ENCODE data around the gene EDC4. TPM values are rescaled to one million over a fixed set of nuclear protein-coding genes. Genes with fewer than 3 reads are reported as not detected.
"Not testable (repeated sequence)": the region's sequence is repeated elsewhere in the genome, so short reads cannot be mapped to it uniquely, and the experiment has no call there.

Gene EDC4
- total RNA-seq, 1 donor from 2014 or later: 81.1 TPM

- H3K27me3 Mint-ChIP-seq: no peaks in the 10 kb centered on the region
- H3K27ac Mint-ChIP-seq: peak overlapping the region; percentile 80
- H3K4me1 Mint-ChIP-seq (ENCODE audit: unreplicated experiment): peaks cover 9% of the 10 kb centered on the region
- no peak for DNase-seq (ENCODE audit: extremely low spot score, unreplicated experiment)
- no peaks in the 10 kb centered on the region for H3K9me3 Mint-ChIP-seq
- TF ChIP-seq, protein P1, sequence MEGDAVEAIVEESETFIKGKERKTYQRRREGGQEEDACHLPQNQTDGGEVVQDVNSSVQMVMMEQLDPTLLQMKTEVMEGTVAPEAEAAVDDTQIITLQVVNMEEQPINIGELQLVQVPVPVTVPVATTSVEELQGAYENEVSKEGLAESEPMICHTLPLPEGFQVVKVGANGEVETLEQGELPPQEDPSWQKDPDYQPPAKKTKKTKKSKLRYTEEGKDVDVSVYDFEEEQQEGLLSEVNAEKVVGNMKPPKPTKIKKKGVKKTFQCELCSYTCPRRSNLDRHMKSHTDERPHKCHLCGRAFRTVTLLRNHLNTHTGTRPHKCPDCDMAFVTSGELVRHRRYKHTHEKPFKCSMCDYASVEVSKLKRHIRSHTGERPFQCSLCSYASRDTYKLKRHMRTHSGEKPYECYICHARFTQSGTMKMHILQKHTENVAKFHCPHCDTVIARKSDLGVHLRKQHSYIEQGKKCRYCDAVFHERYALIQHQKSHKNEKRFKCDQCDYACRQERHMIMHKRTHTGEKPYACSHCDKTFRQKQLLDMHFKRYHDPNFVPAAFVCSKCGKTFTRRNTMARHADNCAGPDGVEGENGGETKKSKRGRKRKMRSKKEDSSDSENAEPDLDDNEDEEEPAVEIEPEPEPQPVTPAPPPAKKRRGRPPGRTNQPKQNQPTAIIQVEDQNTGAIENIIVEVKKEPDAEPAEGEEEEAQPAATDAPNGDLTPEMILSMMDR (conservative IDR thresholded peaks at IDR 0.05): no peak
- H3K4me3 Mint-ChIP-seq: peak overlapping the region; percentile 90
- no peaks in the 10 kb centered on the region for H3K36me3 Mint-ChIP-seq
These were observed 39.8 kb upstream of the EDC4 start for GRCh38 chr16:67833030-67833414.

- H3K27me3 Mint-ChIP-seq: no peaks in the 10 kb centered on the region
- TF ChIP-seq, protein P1 (conservative IDR thresholded peaks at IDR 0.05): no peak
These were observed 39.2 kb upstream of the EDC4 start for GRCh38 chr16:67833415-67834241.

DNA sequence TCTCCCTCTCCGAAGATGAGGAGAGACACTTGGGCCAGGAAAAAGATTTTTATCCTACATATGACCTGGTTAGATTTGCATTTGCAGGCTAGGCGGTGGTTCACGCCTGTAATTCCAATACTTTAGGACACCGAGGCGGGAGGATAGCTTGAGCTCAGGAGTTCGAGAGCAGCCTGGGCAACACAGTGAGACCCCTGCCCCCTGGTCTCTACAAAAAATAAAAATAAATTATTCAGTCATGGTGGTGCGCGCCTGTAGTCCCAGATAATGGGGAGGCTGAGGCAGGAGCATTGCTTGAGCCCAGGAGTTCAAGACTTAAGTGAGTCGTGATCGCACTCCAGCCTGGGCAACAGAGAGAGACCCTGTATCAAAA lies 38.6 kb upstream of the EDC4 start:
- Mint-ChIP-seq H3K27ac (peak overlapping the region; percentile 65), H3K27me3 (no peaks in the 10 kb centered on the region), H3K36me3 (no peaks in the 10 kb centered on the region), H3K9me3 (no peaks in the 10 kb centered on the region), H3K4me1 (ENCODE audit: unreplicated experiment) (peaks cover 9% of the 10 kb centered on the region), H3K4me3 (peak overlapping the region; percentile 90)
- TF ChIP-seq, protein P1 (conservative IDR thresholded peaks at IDR 0.05): no peak
- DNase-seq (ENCODE audit: extremely low spot score, unreplicated experiment): no peak

More at GRCh38 chr16:67833415-67834241, 39.2 kb upstream of the EDC4 start:
- H3K4me3 Mint-ChIP-seq: peak overlapping the region; percentile 90
- H3K36me3 Mint-ChIP-seq: no peaks in the 10 kb centered on the region
- peak overlapping the region; percentile 80 for H3K27ac Mint-ChIP-seq
- peaks cover 9% of the 10 kb centered on the region for H3K4me1 Mint-ChIP-seq (ENCODE audit: unreplicated experiment)
- no peaks in the 10 kb centered on the region for H3K9me3 Mint-ChIP-seq
- peak; percentile 94 for DNase-seq (ENCODE audit: extremely low spot score, unreplicated experiment)

- H3K9me3 Mint-ChIP-seq; H3K27me3 Mint-ChIP-seq; H3K36me3 Mint-ChIP-seq; H3K4me3 Mint-ChIP-seq; DNase-seq (ENCODE audit: extremely low spot score, unreplicated experiment); H3K27ac Mint-ChIP-seq: not testable (repeated sequence)
- H3K4me1 Mint-ChIP-seq (ENCODE audit: unreplicated experiment): peaks cover 15% of the 10 kb centered on the region
These were observed 35.7 kb upstream of the EDC4 start for GRCh38 chr16:67837190-67837589.

DNA sequence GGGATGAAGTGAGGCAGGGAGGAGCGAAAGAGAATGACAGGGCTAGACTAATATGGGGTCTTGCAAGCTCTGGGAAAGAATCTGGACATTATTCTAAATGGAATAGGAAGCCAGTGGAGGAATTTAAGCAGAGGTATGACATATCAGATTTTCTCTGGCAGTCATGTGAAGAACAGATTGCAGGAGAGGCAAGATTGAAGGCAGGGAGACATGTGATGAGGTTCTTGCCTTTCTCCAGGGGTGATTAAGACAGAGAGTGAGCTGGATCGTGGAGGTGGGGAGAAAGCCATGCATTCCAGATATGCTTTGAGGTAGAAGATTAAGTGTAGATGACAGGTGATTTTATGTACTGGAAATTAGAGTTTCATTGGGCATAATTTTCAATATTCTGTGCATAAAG lies 35.0 kb upstream of the EDC4 start:
- TF ChIP-seq, protein P1 (conservative IDR thresholded peaks at IDR 0.05): no peak
- no peaks in the 10 kb centered on the region for H3K9me3 Mint-ChIP-seq
- no peaks in the 10 kb centered on the region for H3K36me3 Mint-ChIP-seq
- DNase-seq (ENCODE audit: extremely low spot score, unreplicated experiment): no peak
- H3K27ac Mint-ChIP-seq: no peak overlapping the region
- peaks cover 9% of the 10 kb centered on the region for H3K4me1 Mint-ChIP-seq (ENCODE audit: unreplicated experiment)
- H3K4me3 Mint-ChIP-seq: peak overlapping the region; percentile 13
- no peaks in the 10 kb centered on the region for H3K27me3 Mint-ChIP-seq

DNA sequence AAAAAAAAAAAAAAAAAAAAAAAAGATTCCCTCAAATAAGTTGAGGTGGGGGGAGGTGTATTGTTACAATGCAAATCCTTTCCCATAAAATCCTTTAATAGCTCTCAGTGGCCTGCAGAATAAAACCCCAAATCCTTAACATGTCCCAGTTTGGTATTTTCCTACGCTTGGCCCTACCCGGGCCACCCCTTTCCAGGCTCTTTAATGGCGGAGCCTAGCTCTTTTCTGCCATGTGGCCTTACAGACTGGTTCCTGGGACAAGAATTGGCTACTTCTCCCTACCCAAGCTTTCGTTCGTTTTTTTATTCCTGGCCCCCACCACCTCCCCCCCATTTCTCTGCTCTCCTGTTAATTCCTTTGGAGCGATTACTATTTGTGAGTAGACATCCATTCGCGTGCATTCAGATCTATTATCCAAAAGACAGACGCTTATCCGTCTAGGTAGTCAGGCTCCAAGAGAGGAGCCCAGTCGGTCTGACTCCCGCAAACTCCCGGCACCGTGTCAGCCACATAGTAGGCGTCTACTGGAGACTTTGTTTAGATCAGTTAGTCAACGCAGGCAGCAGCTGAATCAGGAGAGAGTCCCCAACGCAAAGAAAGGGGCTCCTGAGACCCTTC lies 31.5 kb upstream of the EDC4 start:
- peak overlapping the region; percentile 96 for H3K4me3 Mint-ChIP-seq
- no peaks in the 10 kb centered on the region for H3K36me3 Mint-ChIP-seq
- DNase-seq (ENCODE audit: extremely low spot score, unreplicated experiment): no peak
- TF ChIP-seq, protein P1 (conservative IDR thresholded peaks at IDR 0.05): no peak
- H3K27ac Mint-ChIP-seq: peak overlapping the region; percentile 98
- peaks cover 31% of the 10 kb centered on the region for H3K4me1 Mint-ChIP-seq (ENCODE audit: unreplicated experiment)
- no peaks in the 10 kb centered on the region for H3K9me3 Mint-ChIP-seq
- H3K27me3 Mint-ChIP-seq: no peaks in the 10 kb centered on the region
